ENCODE data around the gene FMO5. TPM values are rescaled to one million over a fixed set of nuclear protein-coding genes. Genes with fewer than 3 reads are reported as not detected.

FMO5 gene
- total RNA-seq, 4 donors from 2014 or later = 1.7 to 9.1 (median 3.3) TPM

GRCh38 chr1:147247656-147248238 lies 22.6 kb upstream of the FMO5 start:
- DNase-seq = no peak
- no peak overlapping the region for H3K4me3 ChIP-seq (replicated peaks in 1 of 3)
- TF ChIP-seq CTCF (IDR thresholded peaks at IDR 0.05) = no peak
- no peak for TF ChIP-seq POLR2A (IDR thresholded peaks at IDR 0.05)
- H3K27ac ChIP-seq = no peak overlapping the region
- no peaks in the 10 kb centered on the region for H3K9me3 ChIP-seq
- no peaks in the 10 kb centered on the region for H3K27me3 ChIP-seq
- H3K36me3 ChIP-seq = no peaks in the 10 kb centered on the region
- H3K4me1 ChIP-seq = peaks cover 7 to 8% of the 10 kb centered on the region in 2 donors
- intact Hi-C loops (cut with DNase I) = no loop called here
- 92 to 99% methylated on average over 4 of the region's 4 CpGs for WGBS, 2 donors

GRCh38 chr1:147246910-147247655 lies 21.9 kb upstream of the FMO5 start:
- Histone ChIP-seq H3K4me1 (peaks cover 7 to 8% of the 10 kb centered on the region in 2 donors), H3K27me3 (no peaks in the 10 kb centered on the region), H3K4me3 (replicated peaks in 1 of 3) (no peak overlapping the region), H3K9me3 (no peaks in the 10 kb centered on the region), H3K27ac (no peak overlapping the region), H3K36me3 (no peaks in the 10 kb centered on the region)
- no peak for TF ChIP-seq CTCF (IDR thresholded peaks at IDR 0.05)
- TF ChIP-seq POLR2A (IDR thresholded peaks at IDR 0.05) = no peak
- no peak for DNase-seq
- WGBS, 2 donors = 55 to 80% methylated on average over 2 of the region's 2 CpGs
- intact Hi-C loops (cut with DNase I) = no loop called here

- no peak for DNase-seq
- Histone ChIP-seq H3K4me3 (replicated peaks in 1 of 3) (no peak overlapping the region), H3K36me3 (no peaks in the 10 kb centered on the region), H3K27ac (no peak overlapping the region), H3K4me1 (peaks cover 7 to 8% of the 10 kb centered on the region in 2 donors), H3K9me3 (no peaks in the 10 kb centered on the region), H3K27me3 (no peaks in the 10 kb centered on the region)
- intact Hi-C loops (cut with DNase I) = no loop called here
- TF ChIP-seq CTCF (IDR thresholded peaks at IDR 0.05) = no peak
- TF ChIP-seq POLR2A (IDR thresholded peaks at IDR 0.05) = no peak
- WGBS, 2 donors = 65 to 77% methylated on average over 2 of the region's 2 CpGs
Measured at GRCh38 chr1:147246044-147246690, 21.0 kb upstream of the FMO5 start.

GRCh38 chr1:147245586-147246021 lies 20.5 kb upstream of the FMO5 start:
- H3K9me3 ChIP-seq = no peaks in the 10 kb centered on the region
- whole genome bisulfite sequencing, 2 donors = 78 to 79% methylated on average over 3 of the region's 3 CpGs
- TF ChIP-seq CTCF (IDR thresholded peaks at IDR 0.05) = no peak
- TF ChIP-seq POLR2A (IDR thresholded peaks at IDR 0.05) = no peak
- H3K4me1 ChIP-seq = peaks cover 7 to 8% of the 10 kb centered on the region in 2 donors
- no peaks in the 10 kb centered on the region for H3K27me3 ChIP-seq
- intact Hi-C loops (cut with DNase I) = no loop called here
- no peak for DNase-seq
- H3K4me3 ChIP-seq (replicated peaks in 1 of 3) = no peak overlapping the region
- no peak overlapping the region for H3K27ac ChIP-seq
- no peaks in the 10 kb centered on the region for H3K36me3 ChIP-seq

- peaks cover 8% of the 10 kb centered on the region in 2 donors for H3K4me1 ChIP-seq
- H3K36me3 ChIP-seq = no peaks in the 10 kb centered on the region
- no peak overlapping the region for H3K27ac ChIP-seq
- no peak overlapping the region for H3K4me3 ChIP-seq (replicated peaks in 1 of 3)
- H3K27me3 ChIP-seq = no peaks in the 10 kb centered on the region
- no peak for DNase-seq
- 97 to 98% methylated on average over 6 of the region's 6 CpGs for WGBS, 2 donors
- no peaks in the 10 kb centered on the region for H3K9me3 ChIP-seq
- intact Hi-C loops (cut with DNase I) = no loop called here
- TF ChIP-seq POLR2A (IDR thresholded peaks at IDR 0.05) = no peak
- no peak for TF ChIP-seq CTCF (IDR thresholded peaks at IDR 0.05)
Measured at GRCh38 chr1:147245129-147245528, 20.0 kb upstream of the FMO5 start.
